ENCODE results near the gene SF3B5. TPM values are rescaled to one million over a fixed set of nuclear protein-coding genes. Genes with fewer than 3 reads are reported as not detected.

SF3B5 gene
- total RNA-seq = 101 and 127 TPM in 2 replicates

GRCh38 chr6:144095134-144096002, at the start of gene SF3B5:
Gene SF3B5, minus strand, starts transcription at chr6:144095573. Its CDS starts 76 bp downstream, at chr6:144095497.

Other genes with a start within 250 kb of the SF3B5 start
- gene ZC2HC1B, start 231.1 kb downstream of the SF3B5 start, total RNA-seq = not detected in 2 replicates
- gene PLAGL1, start 87.3 kb downstream of the SF3B5 start, total RNA-seq = 9.0 and 11.4 TPM in 2 replicates
- gene STX11, start 54.9 kb upstream of the SF3B5 start, total RNA-seq = 0.37 and 0.77 TPM in 2 replicates
- gene UTRN, start 189.8 kb upstream of the SF3B5 start, total RNA-seq = 126 and 155 TPM in 2 replicates